Stomach (tissue), 9 donors: ENCODE data around the gene EHMT1. TPM values are rescaled to one million over a fixed set of nuclear protein-coding genes. Genes with fewer than 3 reads are reported as not detected.
A peak's percentile ranks its signal among the peaks of the same experiment; 100 is the strongest.
"Not testable (repeated sequence)": the region's sequence is repeated elsewhere in the genome, so short reads cannot be mapped to it uniquely, and the experiment has no call there.

Experiments
- DNase-seq, 2 donors: peaks; one replicate each; pipeline versions ENCODE4 v3.0.0 to v3.0.0-alpha.2; 2013 to 2019
- H3K27ac ChIP-seq, 5 donors: fragments of 200-600 bp in 4 of 5; sonication (generic) in 4 of 5; one replicate each; pipeline ENCODE4 v1.5.1; 2013 to 2019; ENCODE audit warnings: mild to moderate bottlenecking in 1 of 5, moderate library complexity in 1 of 5
- H3K27me3 ChIP-seq, 3 donors: fragments of 200-600 bp; sonication (generic); one replicate each; pipeline ENCODE4 v1.5.1; 2017 to 2019; ENCODE audit warnings: mixed run types in 1 of 3
- H3K36me3 ChIP-seq, 4 donors: fragments of 200-600 bp; sonication (generic); 1 replicate in 3 of 4; 2 replicates in 1 of 4; pipeline ENCODE4 v1.5.1; 2016 to 2019
- H3K4me1 ChIP-seq, 4 donors: fragments of 200-600 bp; sonication (generic); one replicate each; pipeline ENCODE4 v1.5.1; 2016 to 2019
- H3K4me3 ChIP-seq, 4 donors: fragments of 200-600 bp; sonication (generic) in 3 of 4; one replicate each; pipeline ENCODE4 v1.5.1; 2016 to 2019; ENCODE audit warnings: mild to moderate bottlenecking in 1 of 4
- H3K9me3 ChIP-seq, 4 donors: fragments of 200-600 bp; sonication (generic); one replicate each; pipeline ENCODE4 v1.5.1; 2016 to 2019
- EP300 ChIP-seq: sonication (generic); formaldehyde crosslinking; IDR thresholded peaks from one replicate; pipeline ENCODE4 v1.6.1; 2017; ENCODE audit warnings: antibody characterized with exemption
- POLR2A ChIP-seq, 4 donors: fragments of 450-650 bp; IDR thresholded peaks; one replicate each; pipeline ENCODE4 v1.6.1; 2016; ENCODE audit warnings: antibody characterized with exemption in 4 of 4, control low read depth in 2 of 4, mild to moderate bottlenecking in 1 of 4, moderate library complexity in 1 of 4
- POLR2AphosphoS5 ChIP-seq, 3 donors: sonication (generic); formaldehyde crosslinking; IDR thresholded peaks; one replicate each; pipeline ENCODE4 v1.6.1; 2016; ENCODE audit warnings: antibody characterized with exemption in 3 of 3
- WGBS, 5 donors: extraction: QIAGEN DNeasy Blood & Tissue Kit in 3 of 5; methylation state at CpG; one replicate each; pipeline versions ENCODE4 v1.1.5 to v1.1.7; 2013 to 2018; 5-methylcytosine and 5-hydroxymethylcytosine counted together
- intact Hi-C: fragments of 100-400 bp; cut with DNase I; formaldehyde crosslinking; loops from one replicate; pipeline ENCODE4 v1.15.1; 2023; ENCODE audit warnings: low total_unique reads
- polyA plus RNA-seq, 3 donors: library from polyadenylated mRNA; stranded (reverse); fragments of 200-250 nt; gene quantifications; one replicate each; pipeline ENCODE4 v1.2.3, GENCODE V29; 2013
- total RNA-seq, 5 donors: library from RNA; depleted of rRNA; stranded (reverse); fragments of >200 nt; gene quantifications; one replicate each; pipeline versions ENCODE4 v1.1.0 to v1.2.3, GENCODE V29; 2014 to 2016
- TF ChIP-seq, protein P1 (sequence below), 7 experiments: fragments of 450-650 bp in 4 of 7; fragments of 200-600 bp in 3 of 7; sonication (generic) in 3 of 7; IDR thresholded peaks; one replicate each; pipeline ENCODE4 v1.5.1; 2016 to 2019; ENCODE audit warnings: antibody characterized with exemption in 7 of 7, control low read depth in 2 of 7, mild to moderate bottlenecking in 1 of 7
- donor health status: healthy with polysubstance abuse.
- donor health status: Bipolar disorder and iron deficiency.
- donor health status: healthy.

EHMT1 gene
- total and polyA plus RNA-seq, 8 donors: 23.9 to 419 (median 79.5) TPM

- peaks cover 0 to 17% (median 6%) of the 10 kb centered on the region in 4 donors for H3K9me3 ChIP-seq
- H3K4me1 ChIP-seq: peaks cover 5 to 17% (median 9%) of the 10 kb centered on the region in 4 donors
- DNase-seq: no peak
- TF ChIP-seq POLR2A (IDR thresholded peaks at IDR 0.05): no peak
- TF ChIP-seq POLR2AphosphoS5 (IDR thresholded peaks at IDR 0.05): no peak
- TF ChIP-seq, protein P1, sequence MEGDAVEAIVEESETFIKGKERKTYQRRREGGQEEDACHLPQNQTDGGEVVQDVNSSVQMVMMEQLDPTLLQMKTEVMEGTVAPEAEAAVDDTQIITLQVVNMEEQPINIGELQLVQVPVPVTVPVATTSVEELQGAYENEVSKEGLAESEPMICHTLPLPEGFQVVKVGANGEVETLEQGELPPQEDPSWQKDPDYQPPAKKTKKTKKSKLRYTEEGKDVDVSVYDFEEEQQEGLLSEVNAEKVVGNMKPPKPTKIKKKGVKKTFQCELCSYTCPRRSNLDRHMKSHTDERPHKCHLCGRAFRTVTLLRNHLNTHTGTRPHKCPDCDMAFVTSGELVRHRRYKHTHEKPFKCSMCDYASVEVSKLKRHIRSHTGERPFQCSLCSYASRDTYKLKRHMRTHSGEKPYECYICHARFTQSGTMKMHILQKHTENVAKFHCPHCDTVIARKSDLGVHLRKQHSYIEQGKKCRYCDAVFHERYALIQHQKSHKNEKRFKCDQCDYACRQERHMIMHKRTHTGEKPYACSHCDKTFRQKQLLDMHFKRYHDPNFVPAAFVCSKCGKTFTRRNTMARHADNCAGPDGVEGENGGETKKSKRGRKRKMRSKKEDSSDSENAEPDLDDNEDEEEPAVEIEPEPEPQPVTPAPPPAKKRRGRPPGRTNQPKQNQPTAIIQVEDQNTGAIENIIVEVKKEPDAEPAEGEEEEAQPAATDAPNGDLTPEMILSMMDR (IDR thresholded peaks at IDR 0.05): no peak
- no peak for TF ChIP-seq EP300
- WGBS, 5 donors: 82 to 88% (median 83%) methylated on average over 8 of the region's 8 CpGs
- H3K4me3 ChIP-seq: no peak overlapping the region
- intact Hi-C loops: no loop called here
- no peaks in the 10 kb centered on the region for H3K36me3 ChIP-seq
- no peak overlapping the region for H3K27ac ChIP-seq
- peaks cover 16 to 71% (median 54%) of the 10 kb centered on the region in 3 donors for H3K27me3 ChIP-seq
Observed at GRCh38 chr9:137876269-137876668, 257.5 kb downstream of the EHMT1 start.

DNA sequence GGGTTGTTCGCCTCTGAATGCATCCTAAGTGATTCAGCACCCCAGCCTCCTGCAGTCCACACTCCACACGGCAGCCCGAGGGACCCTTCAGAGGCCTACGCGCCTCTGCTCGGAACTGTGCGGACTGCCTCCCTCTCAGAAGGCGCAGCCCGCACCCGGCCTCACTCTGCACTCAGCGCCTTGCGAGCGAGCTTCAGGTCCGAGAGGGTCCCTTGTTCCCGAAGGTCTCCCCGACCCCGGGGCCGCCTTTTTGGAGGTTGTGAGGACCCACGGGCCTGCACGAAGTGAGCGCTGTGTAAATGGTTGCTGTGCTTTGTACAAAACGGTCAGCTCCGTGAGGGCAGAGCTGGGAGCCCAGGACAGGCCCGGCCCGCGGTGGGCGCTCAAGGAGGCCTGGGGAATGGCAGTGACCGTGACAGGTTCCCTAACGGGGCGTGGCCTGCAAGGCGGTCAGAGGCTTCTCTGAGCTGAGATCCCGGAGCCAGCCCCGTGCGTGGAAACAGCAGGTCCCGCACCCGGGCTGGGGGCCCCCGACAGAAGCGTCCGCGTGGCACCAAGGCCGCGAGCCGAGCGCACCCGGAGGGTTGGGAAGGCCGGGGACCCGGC, 258.1 kb downstream of the EHMT1 start:
- no peak overlapping the region for H3K27ac ChIP-seq
- H3K27me3 ChIP-seq: peaks cover 16 to 77% (median 54%) of the 10 kb centered on the region in 3 donors
- peaks cover 0 to 17% (median 6%) of the 10 kb centered on the region in 4 donors for H3K9me3 ChIP-seq
- no peak for TF ChIP-seq EP300
- peaks cover 5 to 17% (median 9%) of the 10 kb centered on the region in 4 donors for H3K4me1 ChIP-seq
- 55 to 82% (median 58%) methylated on average over 26 to 47 of the region's 47 CpGs for WGBS, 5 donors
- H3K36me3 ChIP-seq: no peaks in the 10 kb centered on the region
- H3K4me3 ChIP-seq: no peak overlapping the region
- DNase-seq: no peak
- intact Hi-C loops: no loop called here

DNA sequence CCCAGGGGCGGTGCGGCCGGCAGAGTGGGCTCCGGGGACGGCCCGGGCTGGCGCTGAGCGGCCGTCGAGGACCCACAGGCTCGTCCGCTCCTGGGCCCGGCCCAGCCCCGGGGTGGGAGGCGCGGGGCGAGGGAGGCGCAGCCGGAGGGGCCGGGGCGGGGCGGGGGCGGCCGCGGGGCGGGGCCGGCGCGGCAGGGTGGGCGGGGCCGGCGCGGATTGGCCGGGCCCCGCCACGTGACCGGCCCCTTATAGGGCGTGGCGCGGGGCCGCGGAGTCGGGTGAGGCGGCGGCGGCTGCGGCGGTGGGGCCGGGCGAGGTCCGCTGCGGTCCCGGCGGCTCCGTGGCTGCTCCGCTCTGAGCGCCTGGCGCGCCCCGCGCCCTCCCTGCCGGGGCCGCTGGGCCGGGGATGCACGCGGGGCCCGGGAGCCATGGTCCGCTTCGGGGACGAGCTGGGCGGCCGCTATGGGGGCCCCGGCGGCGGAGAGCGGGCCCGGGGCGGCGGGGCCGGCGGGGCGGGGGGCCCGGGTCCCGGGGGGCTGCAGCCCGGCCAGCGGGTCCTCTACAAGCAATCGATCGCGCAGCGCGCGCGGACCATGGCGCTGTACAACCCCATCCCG, 258.8 kb downstream of the EHMT1 start, which contains the start of gene CACNA1B:
Gene CACNA1B, plus strand, starts transcription at position 277 of the 617 bp plus-strand sequence. Its CDS starts 152 bp downstream, at position 429.
- H3K4me1 ChIP-seq: peaks cover 5 to 17% (median 9%) of the 10 kb centered on the region in 4 donors
- 1 to 26% (median 14%) methylated on average over 18 to 64 of the region's 95 CpGs; no CpG with 5 or more reads in 1 of the 5 donors for WGBS, 5 donors
- H3K36me3 ChIP-seq, intact Hi-C loops, H3K27ac ChIP-seq: not testable (repeated sequence)
- peaks cover 0 to 17% (median 6%) of the 10 kb centered on the region in 4 donors for H3K9me3 ChIP-seq
- H3K4me3 ChIP-seq: peak within 1 kb of the TSS; percentile 31 to 42 (median 38)
- peak in 1 of 2 donors; percentile 40 for DNase-seq
- H3K27me3 ChIP-seq: peaks cover 16 to 80% (median 54%) of the 10 kb centered on the region in 3 donors

GRCh38 chr9:137878146-137878941, 259.5 kb downstream of the EHMT1 start:
- peaks cover 5 to 17% (median 9%) of the 10 kb centered on the region in 4 donors for H3K4me1 ChIP-seq
- no peak overlapping the region for H3K27ac ChIP-seq
- intact Hi-C loops: no loop called here
- H3K36me3 ChIP-seq: no peaks in the 10 kb centered on the region
- WGBS, 5 donors: 1 to 7% (median 3%) methylated on average over 45 to 99 of the region's 101 CpGs
- peak in 1 of 2 donors; percentile 88 for DNase-seq
- H3K9me3 ChIP-seq: peaks cover 0 to 17% (median 6%) of the 10 kb centered on the region in 4 donors
- H3K27me3 ChIP-seq: peaks cover 16 to 80% (median 54%) of the 10 kb centered on the region in 3 donors
- TF ChIP-seq POLR2AphosphoS5 (IDR thresholded peaks at IDR 0.05) (no peak), POLR2A (IDR thresholded peaks at IDR 0.05) (no peak), EP300 (no peak)
- peak overlapping the region; percentile 31 to 42 (median 38) for H3K4me3 ChIP-seq

DNA sequence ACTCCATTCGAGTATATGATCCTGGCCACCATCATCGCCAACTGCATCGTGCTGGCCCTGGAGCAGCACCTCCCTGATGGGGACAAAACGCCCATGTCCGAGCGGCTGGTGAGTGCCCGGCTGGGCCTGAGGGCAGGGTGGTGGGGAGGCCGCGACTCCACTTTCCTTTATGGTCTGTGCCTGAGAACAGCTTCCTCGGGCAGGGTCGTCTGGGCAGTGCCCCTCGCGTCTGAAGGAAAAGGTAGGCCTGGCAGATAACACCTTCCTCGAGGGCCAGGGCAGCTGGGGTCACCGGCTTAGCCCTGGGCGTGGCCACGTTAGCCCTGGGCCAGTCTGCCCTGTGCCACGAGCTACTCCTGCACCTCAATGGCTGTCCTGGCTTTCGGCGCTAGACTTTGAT, 260.2 kb downstream of the EHMT1 start:
- TF ChIP-seq POLR2AphosphoS5 (IDR thresholded peaks at IDR 0.05) (no peak), EP300 (no peak), POLR2A (IDR thresholded peaks at IDR 0.05) (no peak)
- TF ChIP-seq, protein P1 (IDR thresholded peaks at IDR 0.05): no peak
- no peak for DNase-seq
- H3K36me3 ChIP-seq: no peaks in the 10 kb centered on the region
- H3K4me3 ChIP-seq: no peak overlapping the region
- H3K4me1 ChIP-seq: peaks cover 5 to 17% (median 9%) of the 10 kb centered on the region in 4 donors
- peaks cover 16 to 75% (median 54%) of the 10 kb centered on the region in 3 donors for H3K27me3 ChIP-seq
- H3K9me3 ChIP-seq: peaks cover 0 to 17% (median 6%) of the 10 kb centered on the region in 4 donors
- WGBS, 5 donors: 78 to 88% (median 82%) methylated on average over 15 to 20 of the region's 20 CpGs
- no peak overlapping the region for H3K27ac ChIP-seq
- intact Hi-C loops: no loop called here
